Breast epithelium (tissue), 4 donors: ENCODE data around the gene RETREG3. TPM values are rescaled to one million over a fixed set of nuclear protein-coding genes. Genes with fewer than 3 reads are reported as not detected.
"Not testable (repeated sequence)": the region's sequence is repeated elsewhere in the genome, so short reads cannot be mapped to it uniquely, and the experiment has no call there.

Experiments used
- DNase-seq, 2 donors: peaks; one replicate each; pipeline ENCODE4 v3.0.0-alpha.2; 2019; ENCODE audit warnings: low spot score in 2 of 2
- H3K27ac ChIP-seq, 2 donors: fragments of 200-600 bp; sonication (generic) in 1 of 2; one replicate each; pipeline ENCODE4 v1.5.1; 2016 to 2019; ENCODE audit warnings: mild to moderate bottlenecking in 1 of 2
- H3K27me3 ChIP-seq, 2 donors: fragments of 200-600 bp; sonication (generic) in 1 of 2; one replicate each; pipeline versions ENCODE4 v1.5.1 to v1.6.0; 2017 to 2019; ENCODE audit warnings: control low read depth in 1 of 2, mild to moderate bottlenecking in 1 of 2
- H3K36me3 ChIP-seq: fragments of 200-600 bp; one replicate; pipeline ENCODE4 v1.5.1; 2019
- H3K4me1 ChIP-seq, 2 donors: fragments of 200-600 bp; sonication (generic); one replicate each; pipeline ENCODE4 v1.5.1; 2016 to 2019; ENCODE audit warnings: control low read depth in 1 of 2
- H3K4me3 ChIP-seq, 3 donors: fragments of 200-600 bp; sonication (generic); 1 replicate in 2 of 3; 2 replicates in 1 of 3; pipeline ENCODE4 v1.5.1; 2016 to 2019; ENCODE audit warnings: mild to moderate bottlenecking in 3 of 3, moderate library complexity in 2 of 3
- H3K9me3 ChIP-seq, 2 donors: fragments of 200-600 bp; sonication (generic) in 1 of 2; one replicate each; pipeline ENCODE4 v1.5.1; 2016 to 2019; ENCODE audit warnings: control low read depth in 1 of 2
- CTCF ChIP-seq, 3 donors: fragments of 450-650 bp; IDR thresholded peaks; one replicate each; pipeline ENCODE4 v1.5.1; 2016 to 2017; ENCODE audit warnings: antibody characterized with exemption in 3 of 3, mild to moderate bottlenecking in 3 of 3, moderate library complexity in 3 of 3
- POLR2A ChIP-seq: fragments of 450-650 bp; IDR thresholded peaks from one replicate; pipeline ENCODE4 v1.6.1; 2016; ENCODE audit warnings: antibody characterized with exemption, mild to moderate bottlenecking, moderate library complexity
- POLR2AphosphoS5 ChIP-seq, 3 donors: sonication (generic); formaldehyde crosslinking; IDR thresholded peaks; one replicate each; pipeline ENCODE4 v1.6.1; 2017; ENCODE audit warnings: antibody characterized with exemption in 3 of 3
- intact Hi-C: fragments of 100-400 bp; cut with DNase I; formaldehyde crosslinking; loops from one replicate; pipeline ENCODE4 v1.15.1; 2023; ENCODE audit warnings: low total_unique reads
- total RNA-seq, 3 donors: library from RNA; depleted of rRNA; stranded (reverse); fragments of >200 nt; gene quantifications; one replicate each; pipeline ENCODE4 v1.1.0, GENCODE V29; 2016

Gene RETREG3
- total RNA-seq, 3 donors from 2014 or later, result 58.7 to 85.8 (median 62.4) TPM

- TF ChIP-seq POLR2AphosphoS5 (IDR thresholded peaks at IDR 0.05) (no peak), CTCF (IDR thresholded peaks at IDR 0.05) (no peak), POLR2A (no peak)
- intact Hi-C loops, result no loop called here
- H3K36me3 ChIP-seq, result no peaks in the 10 kb centered on the region
- DNase-seq, result no peak
- no peak overlapping the region for H3K4me3 ChIP-seq
- no peaks in the 10 kb centered on the region for H3K9me3 ChIP-seq
- no peak overlapping the region for H3K27ac ChIP-seq
- H3K27me3 ChIP-seq, result no peaks in the 10 kb centered on the region
- no peaks in the 10 kb centered on the region for H3K4me1 ChIP-seq
Observed at GRCh38 chr17:42543190-42544079, 65.7 kb downstream of the RETREG3 start.

- Histone ChIP-seq H3K27me3 (no peaks in the 10 kb centered on the region), H3K4me1 (no peaks in the 10 kb centered on the region), H3K36me3 (no peaks in the 10 kb centered on the region), H3K4me3 (no peak overlapping the region), H3K9me3 (no peaks in the 10 kb centered on the region), H3K27ac (peak overlapping the region in 1 of 2 donors; percentile 20)
- TF ChIP-seq POLR2A (no peak), CTCF (IDR thresholded peaks at IDR 0.05) (no peak), POLR2AphosphoS5 (IDR thresholded peaks at IDR 0.05) (no peak)
- intact Hi-C loops, result no loop called here
- no peak for DNase-seq
Observed at GRCh38 chr17:42541041-42541833, 67.9 kb downstream of the RETREG3 start.

- H3K27me3 ChIP-seq, H3K36me3 ChIP-seq, H3K4me1 ChIP-seq: not testable (repeated sequence)
Observed at GRCh38 chr17:42540558-42540957, 68.6 kb downstream of the RETREG3 start.

GRCh38 chr17:42538482-42538881 is 70.7 kb downstream of the RETREG3 start:
- H3K27ac ChIP-seq, result no peak overlapping the region
- no peaks in the 10 kb centered on the region for H3K36me3 ChIP-seq
- no peak overlapping the region for H3K4me3 ChIP-seq

More at GRCh38 chr17:42540558-42540957, 68.6 kb downstream of the RETREG3 start:
- H3K27ac ChIP-seq, result peak overlapping the region in 1 of 2 donors; percentile 20
- H3K4me3 ChIP-seq, DNase-seq, intact Hi-C loops, H3K9me3 ChIP-seq: not testable (repeated sequence)

More at GRCh38 chr17:42538482-42538881, 70.7 kb downstream of the RETREG3 start:
- Histone ChIP-seq H3K9me3 (no peaks in the 10 kb centered on the region), H3K4me1 (peaks cover 0 to 8% of the 10 kb centered on the region in 2 donors), H3K27me3 (no peaks in the 10 kb centered on the region)
- intact Hi-C loops, result no loop called here
- DNase-seq, result no peak
- no peak for TF ChIP-seq CTCF (IDR thresholded peaks at IDR 0.05)
- TF ChIP-seq POLR2AphosphoS5 (IDR thresholded peaks at IDR 0.05), result no peak
- TF ChIP-seq POLR2A, result no peak
